SH-SY5Y (cell line): Measurements from ENCODE around the gene ALG10.

ENCODE experiments used
- GATA2 ChIP-seq: IDR thresholded peaks from 2 replicates; pipeline ENCODE4 v1.6.1; 2011; ENCODE audit warnings: mild to moderate bottlenecking, low read depth, low read length
- GATA3 ChIP-seq: IDR thresholded peaks from 2 replicates; pipeline ENCODE4 v1.6.1; 2011; ENCODE audit warnings: low read depth, mild to moderate bottlenecking, low read length, moderate library complexity

Gene ALG10, protein sequence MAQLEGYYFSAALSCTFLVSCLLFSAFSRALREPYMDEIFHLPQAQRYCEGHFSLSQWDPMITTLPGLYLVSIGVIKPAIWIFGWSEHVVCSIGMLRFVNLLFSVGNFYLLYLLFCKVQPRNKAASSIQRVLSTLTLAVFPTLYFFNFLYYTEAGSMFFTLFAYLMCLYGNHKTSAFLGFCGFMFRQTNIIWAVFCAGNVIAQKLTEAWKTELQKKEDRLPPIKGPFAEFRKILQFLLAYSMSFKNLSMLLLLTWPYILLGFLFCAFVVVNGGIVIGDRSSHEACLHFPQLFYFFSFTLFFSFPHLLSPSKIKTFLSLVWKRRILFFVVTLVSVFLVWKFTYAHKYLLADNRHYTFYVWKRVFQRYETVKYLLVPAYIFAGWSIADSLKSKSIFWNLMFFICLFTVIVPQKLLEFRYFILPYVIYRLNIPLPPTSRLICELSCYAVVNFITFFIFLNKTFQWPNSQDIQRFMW

DNA sequence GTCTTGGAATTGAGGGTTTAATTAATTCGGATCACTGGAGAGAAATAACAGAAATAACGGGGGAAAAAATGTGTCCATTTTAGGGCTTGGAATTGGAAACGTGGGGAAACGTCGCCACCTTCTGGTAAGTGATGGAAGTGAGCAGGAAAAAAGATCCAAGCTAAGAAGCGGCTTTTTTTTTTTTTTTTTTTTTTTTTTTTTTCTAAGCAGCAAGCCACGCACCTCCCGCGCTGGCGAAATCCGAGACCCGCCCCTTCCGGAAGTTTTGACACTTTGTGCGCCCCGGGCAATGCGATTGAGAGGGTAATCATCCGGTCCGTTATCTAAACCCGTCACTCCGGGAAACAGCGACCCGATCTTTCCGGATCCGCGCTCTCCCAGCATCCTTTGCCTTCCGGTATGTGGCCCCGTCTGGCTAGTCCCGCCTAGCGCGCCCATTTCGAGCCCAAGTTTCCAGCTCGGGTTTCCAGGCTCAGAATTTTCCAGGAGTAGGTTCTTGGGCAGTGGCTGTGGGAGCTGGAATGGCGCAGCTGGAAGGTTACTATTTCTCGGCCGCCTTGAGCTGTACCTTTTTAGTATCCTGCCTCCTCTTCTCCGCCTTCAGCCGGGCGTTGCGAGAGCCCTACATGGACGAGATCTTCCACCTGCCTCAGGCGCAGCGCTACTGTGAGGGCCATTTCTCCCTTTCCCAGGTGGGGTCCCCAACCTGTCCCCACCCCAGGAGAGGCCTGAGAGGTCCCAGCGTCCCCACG is at the start of gene ALG10:
Gene ALG10 (plus strand): TSS at position 418 of the 752 bp plus-strand sequence. CDS start 104 bp downstream, at position 522.
- TF ChIP-seq GATA3 (no peak), GATA2 (peak; percentile 39; the same call in 1 of the 2 replicates)

GRCh38 chr12:33977887-33978286 is 44.4 kb upstream of the ALG10 start:
- no peak for TF ChIP-seq GATA2

DNA sequence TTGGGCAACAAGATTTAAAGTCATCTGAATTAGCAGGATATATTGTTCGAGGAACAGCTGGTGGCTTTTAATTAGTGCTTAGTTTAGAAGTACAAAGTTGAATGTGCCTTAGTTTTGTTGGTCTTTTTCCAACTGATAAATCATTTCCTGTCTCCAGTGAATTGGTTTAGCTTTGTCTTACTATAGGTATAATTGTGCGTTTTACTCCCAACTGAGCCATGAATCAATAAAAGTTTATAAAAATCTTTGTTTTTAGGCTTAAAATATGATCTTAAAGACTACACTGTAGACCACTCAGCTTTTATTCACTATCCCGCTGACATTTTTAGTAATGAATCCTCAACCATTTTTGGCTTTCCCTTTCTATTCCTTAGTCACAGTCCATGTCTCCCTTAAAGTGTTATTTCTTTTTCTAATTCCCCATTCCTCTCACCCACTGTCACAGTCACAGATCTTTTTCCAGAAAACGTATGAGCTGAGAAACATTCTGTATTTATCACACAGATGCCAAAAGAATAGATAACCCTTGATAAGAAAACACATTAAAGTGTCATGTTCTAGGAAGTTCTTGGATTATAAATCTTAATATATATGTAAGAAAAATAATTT is 34.0 kb upstream of the ALG10 start:
- TF ChIP-seq GATA3: no peak
- no peak for TF ChIP-seq GATA2

DNA sequence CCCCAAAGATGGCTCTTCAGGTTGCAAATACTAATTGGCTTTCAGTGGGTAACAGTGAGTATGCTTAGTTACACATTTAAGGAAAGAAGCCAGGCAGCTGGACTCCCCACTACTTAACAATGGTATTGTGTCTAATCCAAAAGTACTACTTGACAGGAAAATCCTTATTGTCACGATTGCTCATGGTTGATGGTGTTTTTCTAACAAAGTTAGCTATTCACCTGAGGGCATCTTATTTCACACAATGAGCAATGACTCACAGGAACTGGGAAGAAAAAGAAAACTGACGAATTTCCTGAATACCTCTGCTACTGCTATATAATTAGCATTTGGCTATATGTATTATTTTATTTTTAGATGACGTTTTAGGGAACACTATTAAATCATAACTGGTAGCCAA is 33.4 kb upstream of the ALG10 start:
- TF ChIP-seq GATA2 (no peak), GATA3 (no peak)

DNA sequence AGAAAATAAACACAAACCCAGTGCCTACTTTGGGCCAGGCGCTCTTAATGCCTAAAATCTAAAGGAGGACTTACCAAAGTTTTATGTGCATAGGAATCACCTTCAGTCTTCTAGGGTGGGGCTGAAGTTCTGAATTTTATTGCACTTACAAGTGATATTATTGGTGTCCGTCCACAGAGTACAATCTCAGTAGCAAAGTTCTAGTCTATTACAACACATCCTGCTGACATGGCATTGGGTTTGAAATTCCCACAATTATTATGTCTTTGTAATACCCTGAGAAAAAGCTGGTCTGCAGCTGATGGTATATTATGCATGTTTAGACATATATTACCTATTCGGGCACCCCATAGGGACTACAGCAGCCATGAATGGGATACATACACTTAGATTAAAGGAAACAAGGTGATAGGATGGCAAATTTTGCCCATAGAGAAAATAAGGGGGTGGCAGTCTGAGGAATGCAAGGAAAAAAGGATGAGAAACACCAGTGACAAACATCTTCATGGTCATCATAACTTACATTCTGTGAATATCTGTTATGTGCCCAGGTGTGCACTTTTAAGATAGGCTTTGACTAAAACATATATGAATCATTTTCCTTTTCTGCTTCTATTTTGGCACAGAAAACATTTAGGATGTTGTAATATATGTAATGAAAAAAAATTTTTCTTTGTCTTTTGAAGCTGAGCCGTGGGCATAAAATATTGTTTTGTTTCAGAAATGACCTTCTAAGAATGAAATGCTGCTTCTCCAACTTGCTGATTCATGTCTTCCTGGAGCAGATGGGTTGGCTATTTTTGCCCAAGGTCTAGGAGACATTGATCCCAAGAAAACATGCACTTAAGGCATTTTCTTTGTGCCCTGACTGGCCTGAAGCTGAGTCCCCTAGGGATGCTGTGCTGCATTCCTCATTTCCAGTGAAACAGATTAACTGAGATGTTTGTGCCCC is 27.2 kb upstream of the ALG10 start:
- TF ChIP-seq GATA3 (no peak), GATA2 (no peak)

DNA sequence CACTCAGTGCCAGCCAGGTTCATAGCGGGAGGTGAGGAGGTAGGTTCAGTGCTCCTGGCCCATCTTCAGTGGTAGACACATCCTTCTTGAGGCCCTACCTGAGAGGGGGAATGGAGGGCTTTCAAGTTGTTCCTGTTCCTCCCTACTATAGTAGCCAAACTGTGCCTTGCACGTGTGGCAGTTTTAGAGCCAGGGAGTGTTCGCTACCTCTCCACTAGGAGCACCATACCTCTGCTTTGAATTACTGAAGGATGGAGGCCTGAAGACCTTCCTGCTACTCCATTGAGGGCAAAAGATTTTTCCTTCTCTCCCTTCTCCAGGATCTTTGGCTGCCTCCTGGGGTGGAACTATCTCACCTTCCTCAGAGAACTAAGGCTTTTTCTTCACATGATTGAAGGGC is 5.9 kb upstream of the ALG10 start:
- no peak for TF ChIP-seq GATA2
- TF ChIP-seq GATA3: no peak

DNA sequence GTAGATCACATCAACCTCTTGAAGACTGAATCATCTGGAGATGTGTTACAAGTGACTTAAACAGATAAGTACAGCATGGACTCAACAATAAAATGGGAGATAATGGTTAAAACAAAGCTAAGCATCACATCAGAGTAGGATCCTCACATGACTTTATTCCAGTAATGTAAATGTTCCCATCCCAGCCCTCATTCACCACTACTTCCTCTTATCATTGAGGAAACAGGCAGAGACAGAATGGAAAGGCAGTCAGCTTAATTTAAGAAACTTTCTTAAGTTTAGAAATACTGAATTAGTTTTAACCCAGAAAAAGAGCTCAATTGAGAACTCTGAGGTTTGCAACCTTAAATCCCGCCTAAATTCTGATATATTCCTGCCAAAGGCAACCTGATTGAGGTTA is 1.2 kb upstream of the ALG10 start:
- no peak for TF ChIP-seq GATA2
- no peak for TF ChIP-seq GATA3

DNA sequence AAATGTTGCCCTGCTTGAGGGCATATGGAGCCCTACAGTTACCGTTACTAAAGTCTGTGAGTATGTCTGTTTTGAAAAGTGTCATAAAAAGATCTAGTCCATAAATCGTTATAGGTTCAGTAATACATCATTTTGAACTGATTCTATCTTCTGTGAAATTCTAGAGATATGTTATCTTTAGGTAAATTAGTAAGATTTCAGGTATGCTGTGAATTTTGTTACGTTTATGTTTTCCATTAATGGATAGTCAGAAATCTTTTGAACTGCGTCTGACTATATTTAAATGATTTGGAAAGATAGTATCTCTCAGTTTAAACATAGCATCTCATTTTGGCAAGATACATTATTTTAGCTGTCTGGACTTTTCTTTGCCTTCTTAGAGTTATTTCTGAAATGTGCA is 8.3 kb downstream of the ALG10 start:
- TF ChIP-seq GATA3 (no peak), GATA2 (no peak)

GRCh38 chr12:34033628-34034296 is 11.5 kb downstream of the ALG10 start:
- TF ChIP-seq GATA3: no peak
- no peak for TF ChIP-seq GATA2

DNA sequence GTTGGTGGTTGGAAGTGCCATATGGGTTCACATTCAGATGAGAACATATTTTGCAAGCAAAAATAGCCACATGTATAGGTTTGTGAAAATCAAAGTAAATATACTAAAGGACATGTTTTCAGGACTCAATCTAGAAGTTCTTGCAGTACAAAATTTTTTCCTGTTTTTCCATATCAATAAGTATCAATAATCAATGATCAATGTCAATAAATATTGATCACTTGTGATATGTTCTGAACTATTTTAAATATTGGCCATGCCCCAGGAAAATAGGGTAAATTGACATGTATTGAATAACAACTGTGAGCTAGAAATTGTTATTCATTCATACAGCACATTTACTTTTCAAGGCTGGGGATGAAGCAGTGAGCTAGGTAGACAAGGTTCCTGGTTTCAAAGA is 24.3 kb downstream of the ALG10 start:
- TF ChIP-seq GATA3 (no peak), GATA2 (no peak)

DNA sequence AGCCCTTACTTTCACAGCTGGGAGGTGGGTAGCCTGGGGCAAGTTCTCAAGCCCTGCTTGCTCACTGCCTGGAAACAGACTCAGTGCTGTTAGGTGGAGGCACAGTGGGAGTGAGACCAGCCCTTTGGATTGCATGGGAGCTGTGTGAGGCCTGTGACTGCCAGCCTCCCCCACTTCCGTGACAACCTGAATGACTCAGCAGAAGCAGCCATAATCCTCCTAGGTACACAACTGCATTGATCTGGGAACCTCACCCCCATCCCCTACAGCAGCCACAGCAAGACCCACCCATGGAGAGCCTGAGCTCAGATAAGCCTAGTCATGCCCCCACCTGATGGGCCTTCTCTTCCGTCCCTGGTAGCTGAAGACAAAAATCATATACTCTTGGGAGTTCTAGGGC is 26.4 kb downstream of the ALG10 start:
- TF ChIP-seq GATA2: no peak
- TF ChIP-seq GATA3: no peak

- TF ChIP-seq GATA3 (no peak), GATA2 (no peak)
Measured at GRCh38 chr12:34051486-34051885, 29.2 kb downstream of the ALG10 start.

DNA sequence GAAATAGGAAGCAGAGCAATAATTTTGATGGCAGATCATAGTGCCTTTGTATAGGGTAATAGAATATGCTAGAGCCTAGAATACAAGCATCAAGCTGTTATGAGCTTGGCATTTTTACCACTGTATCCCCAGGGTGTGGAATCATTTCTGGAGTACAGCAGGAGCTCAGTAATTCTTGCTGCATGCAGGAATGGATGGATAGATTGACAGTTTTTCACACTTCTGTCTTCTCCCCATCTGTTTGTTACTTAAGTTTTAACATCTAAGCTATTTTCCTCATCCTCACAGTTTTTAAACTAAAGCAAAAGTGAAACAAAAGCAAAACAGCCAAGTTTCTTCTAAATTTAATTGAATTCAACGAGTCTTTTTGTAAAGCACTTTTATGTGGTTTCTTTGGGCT is 32.6 kb downstream of the ALG10 start:
- TF ChIP-seq GATA3 (no peak), GATA2 (no peak)
